Body of pancreas (tissue), 4 donors: ENCODE data around the gene NUDT22.

Experiments
- CTCF ChIP-seq, 7 experiments: fragments of 450-650 bp in 4 of 7; fragments of 200-600 bp in 3 of 7; sonication (generic) in 3 of 7; IDR thresholded peaks; one replicate each; pipeline ENCODE4 v1.5.1; 2016 to 2019; ENCODE audit warnings: antibody characterized with exemption in 7 of 7
- POLR2A ChIP-seq, 3 donors: fragments of 450-650 bp; IDR thresholded peaks; one replicate each; pipeline ENCODE4 v1.6.1; 2016; ENCODE audit warnings: antibody characterized with exemption in 3 of 3, mild to moderate bottlenecking in 2 of 3

DNA sequence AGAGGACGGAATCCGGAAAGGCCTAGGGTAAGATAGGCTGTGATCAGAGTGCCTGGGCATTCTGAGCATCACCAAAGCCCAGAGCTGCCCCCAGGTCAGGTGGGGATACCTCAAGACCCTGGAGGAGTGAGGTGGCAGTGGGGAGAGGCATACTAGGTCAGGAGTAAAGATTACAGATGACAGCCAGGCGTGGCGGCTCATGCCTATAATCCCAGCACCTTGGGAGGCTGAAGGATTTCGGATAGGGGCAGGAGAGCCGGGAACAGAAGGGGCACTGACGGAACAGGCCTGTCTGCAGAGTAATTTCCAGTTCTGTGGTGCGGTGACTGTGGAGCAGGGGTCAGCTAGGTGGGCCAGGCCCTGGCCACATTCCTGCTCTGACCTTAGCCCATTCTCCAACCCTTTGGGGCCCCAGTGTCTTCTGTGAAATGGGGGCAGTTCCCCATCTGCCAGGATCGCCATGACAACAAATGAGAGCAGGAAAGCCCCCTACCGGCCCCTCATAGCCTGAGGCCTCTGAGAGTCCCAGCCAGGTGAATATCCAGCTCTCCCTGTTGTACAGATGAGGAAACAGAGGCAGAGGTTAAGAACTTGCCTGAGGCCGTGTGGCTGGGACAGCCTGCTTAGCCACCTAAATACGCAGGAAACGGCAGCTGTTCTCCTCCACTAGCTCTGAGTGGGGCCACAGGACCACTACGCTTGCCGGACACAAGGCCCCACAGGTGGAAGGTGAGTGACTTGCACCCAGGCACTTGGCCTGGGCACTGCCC lies 49.1 kb downstream of the NUDT22 start:
- TF ChIP-seq CTCF (IDR thresholded peaks at IDR 0.05) (no peak), POLR2A (IDR thresholded peaks at IDR 0.05) (no peak)
